Gastrocnemius medialis (tissue), 4 donors: Measurements from ENCODE around the gene JMY.

Experiments
- CTCF ChIP-seq, 5 experiments: fragments of 450-650 bp in 3 of 5; fragments of 200-600 bp in 2 of 5; sonication (generic) in 2 of 5; IDR thresholded peaks in 4 of 5; conservative IDR thresholded peaks in 1 of 5; 1 replicate in 4 of 5; 2 replicates in 1 of 5; pipeline ENCODE4 v1.5.1; 2016 to 2019; ENCODE audit warnings: antibody characterized with exemption in 5 of 5, mild to moderate bottlenecking in 3 of 5, moderate library complexity in 3 of 5
- POLR2A ChIP-seq, 2 donors: fragments of 450-650 bp; IDR thresholded peaks; one replicate each; pipeline ENCODE4 v1.6.1; 2017; ENCODE audit warnings: antibody characterized with exemption in 2 of 2, mild to moderate bottlenecking in 2 of 2, moderate library complexity in 2 of 2

GRCh38 chr5:79200573-79201183 lies 35.3 kb upstream of the JMY start:
- TF ChIP-seq CTCF (IDR thresholded peaks at IDR 0.05 in 4 of 5, conservative IDR thresholded peaks at IDR 0.05 in 1 of 5) (no peak), POLR2A (IDR thresholded peaks at IDR 0.05) (no peak)
